WTC11 (cell line): ENCODE results near the gene LDLRAD3. TPM values are rescaled to one million over a fixed set of nuclear protein-coding genes. Genes with fewer than 3 reads are reported as not detected.

Experiments
- ATAC-seq: fragments of 200-7000 bp; cut with Tn5 transposase; 2 replicates; pipeline ENCODE4 v1.10.0; 2021; ENCODE audit warnings: mild to moderate bottlenecking, moderate library complexity
- CTCF ChIA-PET: fragments of 300-600 bp; sonication (Branson Sonifier 250); formaldehyde crosslinking; loops from one replicate; lab custom pipeline; 2021; ENCODE audit warnings: antibody characterized with exemption; lab: Charles Lee
- POLR2A ChIA-PET: fragments of 350-600 bp; sonication (Branson Sonifier 250); formaldehyde crosslinking; loops from one replicate; lab custom pipeline; 2021; ENCODE audit warnings: antibody characterized with exemption; lab: Charles Lee
- DNase-seq: peaks from one replicate; pipeline ENCODE4 v3.0.0; 2021; ENCODE audit warnings: low spot score
- H3K27ac Mint-ChIP-seq: 2 replicates; pipeline ENCODE4 v1.8.0; 2021; ENCODE audit warnings: mixed read lengths
- H3K27me3 Mint-ChIP-seq: 2 replicates; pipeline ENCODE4 v1.8.0; 2021; ENCODE audit warnings: low read depth, mild to moderate bottlenecking, moderate library complexity, mixed read lengths
- H3K36me3 Mint-ChIP-seq: 2 replicates; pipeline ENCODE4 v1.8.0; 2021; ENCODE audit warnings: mixed read lengths
- H3K4me1 Mint-ChIP-seq: 2 replicates; pipeline ENCODE4 v1.8.0; 2022; ENCODE audit warnings: mixed read lengths
- H3K4me3 Mint-ChIP-seq: 2 replicates; pipeline ENCODE4 v1.8.0; 2021; ENCODE audit warnings: mild to moderate bottlenecking, moderate library complexity, mixed read lengths
- H3K9me3 Mint-ChIP-seq: 2 replicates; pipeline ENCODE4 v1.8.0; 2021; ENCODE audit warnings: mixed read lengths
- ATF6 ChIP-seq: sonication (generic); formaldehyde crosslinking; IDR thresholded peaks from 2 replicates; pipeline ENCODE4 v1.8.1; 2023; ENCODE audit warnings: mild to moderate bottlenecking, missing genetic modification reagents
- E2F4 ChIP-seq: sonication (generic); formaldehyde crosslinking; IDR thresholded peaks from 2 replicates; pipeline ENCODE4 v1.8.1; 2022; ENCODE audit warnings: low read depth, mild to moderate bottlenecking, moderate library complexity, missing genetic modification reagents, borderline replicate concordance
- ELF4 ChIP-seq: sonication (generic); formaldehyde crosslinking; IDR thresholded peaks from 2 replicates; pipeline ENCODE4 v1.8.1; 2022; ENCODE audit warnings: low read depth, mild to moderate bottlenecking, moderate library complexity, missing genetic modification reagents
- ERG ChIP-seq: fragments of 250-450 bp; sonication (Bioruptor Pico); IDR thresholded peaks from 2 replicates; pipeline ENCODE4 v1.8.0; 2021; ENCODE audit warnings: mild to moderate bottlenecking
- JUN ChIP-seq: sonication (generic); formaldehyde crosslinking; IDR thresholded peaks from 2 replicates; pipeline ENCODE4 v1.8.0; 2023; ENCODE audit warnings: mild to moderate bottlenecking, missing genetic modification reagents
- NFATC4 ChIP-seq: fragments of 250-450 bp; sonication (Bioruptor Pico); IDR thresholded peaks from 2 replicates; pipeline ENCODE4 v1.9.0; 2021; ENCODE audit warnings: mild to moderate bottlenecking
- NFYB ChIP-seq: sonication (generic); formaldehyde crosslinking; conservative IDR thresholded peaks from 2 replicates; pipeline ENCODE4 v1.8.0; 2022; ENCODE audit warnings: low read depth, missing genetic modification reagents
- ZNF219 ChIP-seq: sonication (generic); formaldehyde crosslinking; IDR thresholded peaks from 2 replicates; pipeline ENCODE4 v1.8.0; 2023; ENCODE audit warnings: missing genetic modification reagents, mild to moderate bottlenecking, borderline replicate concordance
- ZNF317 ChIP-seq: sonication (generic); formaldehyde crosslinking; IDR thresholded peaks from 2 replicates; pipeline ENCODE4 v1.8.1; 2023; ENCODE audit warnings: low read depth, mild to moderate bottlenecking, moderate library complexity, missing genetic modification reagents, borderline replicate concordance
- ZNF416 ChIP-seq: fragments of 250-450 bp; sonication (Bioruptor Pico); IDR thresholded peaks from 2 replicates; pipeline ENCODE4 v1.9.0; 2021; ENCODE audit warnings: mild to moderate bottlenecking, inconsistent platforms
- ZNF425 ChIP-seq: fragments of 250-450 bp; sonication (Bioruptor Pico); conservative IDR thresholded peaks from 2 replicates; pipeline ENCODE4 v1.9.0; 2021; ENCODE audit warnings: mild to moderate bottlenecking
- ZNF512 ChIP-seq: sonication (generic); formaldehyde crosslinking; IDR thresholded peaks from 2 replicates; pipeline ENCODE4 v1.8.1; 2022; ENCODE audit warnings: missing genetic modification reagents, borderline replicate concordance
- ZSCAN18 ChIP-seq: fragments of 250-450 bp; sonication (Bioruptor Pico); IDR thresholded peaks from 2 replicates; pipeline ENCODE4 v2.1.2; 2022; ENCODE audit warnings: mild to moderate bottlenecking, moderate library complexity
- total RNA-seq: library from RNA; stranded (reverse); gene quantifications from 3 replicates; pipeline ENCODE4 v1.2.3, GENCODE V29; 2021

The LDLRAD3 gene
- total RNA-seq, 1 experiment from 2014 or later = 14.5 TPM

- TF ChIP-seq ZNF512 (CRISPR knock-in tag) = no peak
- TF ChIP-seq NFATC4 (CRISPR knock-in tag) = no peak
- TF ChIP-seq JUN = no peak
- TF ChIP-seq ZNF219 (CRISPR knock-in tag) = no peak
- no peak for TF ChIP-seq ATF6 (CRISPR knock-in tag)
- DNase-seq (no peak), ATAC-seq (no peak)
- Mint-ChIP-seq H3K4me1 (peaks cover 23% of the 10 kb centered on the region), H3K27me3 (no peaks in the 10 kb centered on the region), H3K9me3 (no peaks in the 10 kb centered on the region), H3K4me3 (no peak overlapping the region), H3K36me3 (no peaks in the 10 kb centered on the region), H3K27ac (no peak overlapping the region)
- POLR2A ChIA-PET = no interaction called here
- CTCF ChIA-PET = interaction anchor here (1.2 kb wide), 1 partner anchor 338 kb away, joined by 4 read pairs; no protein-coding TSS in a partner anchor
These were observed 216.2 kb downstream of the LDLRAD3 start for GRCh38 chr11:36160091-36160490.

GRCh38 chr11:36161572-36161971 lies 217.7 kb downstream of the LDLRAD3 start:
- H3K4me1 Mint-ChIP-seq = peaks cover 26% of the 10 kb centered on the region
- ChIA-PET POLR2A (interaction anchor here (0.5 kb wide), 1 partner anchor 27 kb away, joined by 3 read pairs; no protein-coding TSS in a partner anchor), CTCF (interaction anchor here (1.5 kb wide), 1 partner anchor 97 kb away, joined by 9 read pairs; no protein-coding TSS in a partner anchor)
- no peak for ATAC-seq
- TF ChIP-seq ZSCAN18 (CRISPR knock-in tag) = no peak
- no peak for TF ChIP-seq ELF4 (CRISPR knock-in tag)
- no peak for TF ChIP-seq ZNF416 (CRISPR knock-in tag)
- TF ChIP-seq NFYB (CRISPR knock-in tag) = no peak
- TF ChIP-seq E2F4 = no peak
- TF ChIP-seq ZNF317 = no peak
- no peak for TF ChIP-seq ZNF512 (CRISPR knock-in tag)
- TF ChIP-seq ZNF425 = no peak
- no peak for TF ChIP-seq ERG
- no peak for DNase-seq
- no peaks in the 10 kb centered on the region for H3K27me3 Mint-ChIP-seq
- no peak overlapping the region for H3K27ac Mint-ChIP-seq
- no peak overlapping the region for H3K4me3 Mint-ChIP-seq
- H3K9me3 Mint-ChIP-seq = no peaks in the 10 kb centered on the region
- H3K36me3 Mint-ChIP-seq = no peaks in the 10 kb centered on the region
